NCI-H2227 treated with DMSO at 0.1 percent for 48 hours (cell line): ENCODE data around the gene IFNB1.

Source experiments
- DNase-seq: peaks from one replicate; lab custom pipeline; 2025; lab: John Stamatoyannopoulos, UW

IFNB1 gene

GRCh38 chr9:21070171-21070571 lies 7.6 kb downstream of the IFNB1 start:
- DNase-seq: peak; percentile 9

- DNase-seq: no peak
These were observed 16.7 kb downstream of the IFNB1 start for GRCh38 chr9:21060919-21061561.

GRCh38 chr9:21056931-21057330 lies 20.8 kb downstream of the IFNB1 start:
- no peak for DNase-seq

DNA sequence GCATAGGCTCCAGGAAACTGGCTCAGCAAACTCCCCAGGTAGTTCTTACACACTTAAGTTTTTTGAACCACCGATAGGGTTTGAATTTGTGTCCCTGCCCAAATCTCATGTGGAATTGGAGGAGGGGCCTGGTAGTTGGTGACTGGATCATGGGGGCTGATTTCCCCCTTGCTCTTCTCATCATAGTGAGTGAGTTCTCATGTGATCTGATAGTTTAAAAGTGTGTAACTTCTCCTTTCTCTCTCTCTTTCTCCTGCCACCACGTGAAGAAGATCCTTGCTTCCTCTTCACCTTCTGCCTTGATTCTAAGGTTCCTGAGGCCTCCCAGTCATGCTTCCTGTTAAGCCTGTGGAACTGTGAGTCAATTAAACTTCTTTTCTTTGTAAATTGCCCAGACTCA lies 23.9 kb downstream of the IFNB1 start:
- DNase-seq: no peak

DNA sequence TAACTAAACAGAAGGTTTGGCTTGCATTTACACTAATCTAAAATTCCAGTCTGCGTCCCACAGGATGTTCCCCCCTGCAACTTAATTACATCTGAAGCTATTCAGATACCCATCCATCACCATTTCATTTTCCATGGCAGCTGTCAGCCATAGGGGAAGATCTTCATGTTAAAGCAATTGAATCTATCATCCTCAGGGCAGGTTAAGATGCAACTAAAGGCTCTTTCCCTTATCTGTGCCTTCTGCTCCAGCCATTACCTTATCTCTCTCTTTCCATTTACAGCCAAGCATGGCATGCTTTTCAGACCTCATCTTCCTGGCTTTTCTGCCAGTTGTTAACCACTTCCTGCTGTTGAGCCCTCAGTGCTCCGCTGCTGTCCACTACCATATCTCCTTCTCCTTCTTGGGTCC lies 30.5 kb downstream of the IFNB1 start:
- DNase-seq: no peak

- no peak for DNase-seq
These were observed 33.9 kb downstream of the IFNB1 start for GRCh38 chr9:21043841-21044240.

DNA sequence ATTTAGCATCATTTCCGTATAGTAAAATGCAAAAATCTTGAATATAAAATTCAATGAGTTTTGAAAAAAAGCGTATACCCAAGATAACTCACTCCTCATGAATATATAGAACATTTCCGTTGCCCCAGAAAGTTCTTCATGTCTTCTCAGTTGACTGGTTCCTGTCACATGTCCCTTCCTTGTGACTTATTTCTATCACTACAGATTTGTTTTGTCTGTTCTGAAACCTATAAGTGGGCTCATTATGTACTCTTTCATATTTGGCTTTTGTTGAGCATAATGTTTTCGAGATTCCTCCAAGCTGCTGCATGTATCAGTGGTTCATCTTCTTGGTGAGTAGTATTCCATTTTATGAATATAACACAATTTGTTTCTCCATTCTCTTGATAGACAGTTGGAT lies 35.3 kb downstream of the IFNB1 start:
- DNase-seq: no peak

DNA sequence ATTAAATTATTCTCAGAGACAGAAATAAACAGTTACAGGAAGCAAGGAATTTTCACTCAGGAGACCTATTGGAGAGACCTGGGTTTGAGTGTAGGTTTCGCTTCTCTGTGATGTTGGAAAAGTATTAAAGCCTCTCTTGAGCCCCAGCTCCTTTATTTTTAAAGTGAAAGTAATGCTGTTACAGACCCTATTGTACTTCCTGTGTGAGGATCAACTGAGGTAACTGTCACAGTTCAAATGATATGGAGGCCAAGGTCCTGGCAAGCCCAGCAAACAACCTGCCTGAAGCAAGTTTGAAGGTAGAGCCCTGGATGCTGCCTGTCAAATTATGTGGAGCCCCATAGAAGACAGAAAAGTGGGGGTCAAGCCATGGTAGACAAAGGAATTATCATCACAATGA lies 38.4 kb downstream of the IFNB1 start:
- DNase-seq: no peak

GRCh38 chr9:21037278-21037677 lies 40.5 kb downstream of the IFNB1 start:
- no peak for DNase-seq

GRCh38 chr9:21031808-21032183 lies 45.9 kb downstream of the IFNB1 start:
- no peak for DNase-seq

DNA sequence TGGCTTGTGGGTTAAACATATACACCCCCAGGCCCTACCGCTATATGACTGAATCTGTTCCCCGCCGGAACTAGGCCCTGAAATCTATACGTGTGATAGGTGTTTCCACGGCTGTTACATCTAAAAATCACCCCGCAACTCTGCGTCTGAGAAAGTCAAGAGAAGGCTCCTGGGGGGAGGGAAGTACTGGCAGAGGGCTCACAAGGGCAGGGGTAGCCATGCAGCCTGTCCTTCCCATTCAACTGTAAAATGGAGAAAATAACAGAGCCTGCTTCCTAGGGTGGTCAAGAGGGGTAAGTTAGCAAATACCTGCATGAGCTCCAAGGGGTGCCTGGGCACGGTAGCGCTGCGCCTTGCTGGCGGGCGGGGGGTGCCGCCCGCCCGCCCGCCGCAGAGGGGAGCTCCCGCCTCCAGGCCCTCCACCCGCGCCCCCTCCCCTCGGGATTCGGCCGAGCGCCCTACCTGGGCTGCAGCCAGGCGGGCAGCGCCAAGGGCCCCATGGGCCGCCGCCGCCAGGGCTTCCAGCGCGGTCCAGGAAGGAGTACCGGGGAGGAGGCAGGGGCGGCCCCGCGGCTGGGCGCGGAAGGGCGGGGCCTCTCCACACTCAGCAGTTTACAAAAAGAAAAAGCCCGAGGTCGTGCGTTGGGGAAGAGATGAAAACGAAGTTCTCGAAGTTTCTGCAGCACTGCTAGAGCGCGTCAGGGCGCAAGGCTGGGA lies 46.5 kb downstream of the IFNB1 start, which contains the start of gene HACD4:
HACD4 (minus strand) TSS at position 550 of the 717 bp plus-strand sequence; CDS start at position 500, 50 bp downstream.
- DNase-seq: peak; percentile 36

- DNase-seq: peak; percentile 24
These were observed 47.2 kb downstream of the IFNB1 start for GRCh38 chr9:21030389-21031035.

DNA sequence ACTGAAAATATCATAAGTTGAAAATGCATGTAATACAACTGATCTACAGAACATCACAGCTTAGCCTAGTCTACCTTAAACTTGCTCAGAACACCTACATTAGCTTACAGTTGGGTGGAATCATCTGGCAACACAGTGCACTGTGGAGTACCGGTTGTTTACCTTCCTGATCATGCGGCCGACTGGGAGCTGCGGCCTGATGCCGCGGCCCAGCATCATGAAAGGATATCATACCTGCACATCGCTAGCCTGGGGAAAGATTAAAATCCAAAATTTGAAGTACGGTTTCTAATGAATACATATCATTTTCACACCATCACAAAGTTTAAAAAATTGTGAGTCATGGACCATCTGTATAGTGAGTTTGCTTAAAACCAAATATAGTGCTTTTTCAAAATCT lies 48.1 kb downstream of the IFNB1 start:
- DNase-seq: no peak

- DNase-seq: no peak
These were observed 49.3 kb downstream of the IFNB1 start for GRCh38 chr9:21028466-21028865.

GRCh38 chr9:21027295-21027694 lies 50.4 kb downstream of the IFNB1 start:
- no peak for DNase-seq
